Left renal pelvis (tissue), 4 donors: ENCODE data around the gene PURB. TPM values are rescaled to one million over a fixed set of nuclear protein-coding genes. Genes with fewer than 3 reads are reported as not detected.
A peak's percentile ranks its signal among the peaks of the same experiment; 100 is the strongest.
"Not testable (repeated sequence)": the region's sequence is repeated elsewhere in the genome, so short reads cannot be mapped to it uniquely, and the experiment has no call there.

Experiments used
- DNase-seq, 4 donors: peaks; one replicate each; pipeline ENCODE4 v3.0.0-alpha.2; 2013; ENCODE audit warnings: low read depth in 4 of 4, low spot score in 3 of 4
- polyA plus RNA-seq, 4 donors: library from polyadenylated mRNA; unstranded; fragments of 120-200 nt; gene quantifications; one replicate each; pipeline ENCODE4 v1.2.1, GENCODE V29; 2013; ENCODE audit not compliant: insufficient read length in 4 of 4

PURB gene
- 10 to 100 TPM; 28.4 to 36.4 (median 33.2) TPM for polyA plus RNA-seq

GRCh38 chr7:44885394-44886317 lies at the start of gene PURB:
TSS of gene PURB (minus strand) at chr7:44885530. CDS start at chr7:44885348, 182 bp downstream.
- peak; percentile 83 to 90 (median 88) for DNase-seq

GRCh38 chr7:44935016-44935415 lies 49.7 kb upstream of the PURB start:
- DNase-seq: no peak

GRCh38 chr7:44934510-44934909 lies 49.2 kb upstream of the PURB start:
- not testable (repeated sequence) for DNase-seq

GRCh38 chr7:44930921-44931320 lies 45.6 kb upstream of the PURB start:
- no peak for DNase-seq

- DNase-seq: no peak
Observed at GRCh38 chr7:44922351-44922694, 37.0 kb upstream of the PURB start.

- DNase-seq: peak in 2 of 4 donors; percentile 29 to 39
Observed at GRCh38 chr7:44921607-44922350, 36.4 kb upstream of the PURB start.

- no peak for DNase-seq
Observed at GRCh38 chr7:44920119-44920518, 34.8 kb upstream of the PURB start.

GRCh38 chr7:44918029-44918428 lies 32.7 kb upstream of the PURB start:
- no peak for DNase-seq

- DNase-seq: no peak
Observed at GRCh38 chr7:44917465-44917864, 32.1 kb upstream of the PURB start.

GRCh38 chr7:44914992-44915607 lies 29.8 kb upstream of the PURB start:
- no peak for DNase-seq

- peak in 3 of 4 donors; percentile 5 to 32 (median 22) for DNase-seq
Observed at GRCh38 chr7:44912775-44913347, 27.5 kb upstream of the PURB start.

- no peak for DNase-seq
Observed at GRCh38 chr7:44911911-44912310, 26.6 kb upstream of the PURB start.

- no peak for DNase-seq
Observed at GRCh38 chr7:44909596-44910389, 24.5 kb upstream of the PURB start.

GRCh38 chr7:44906965-44907364 lies 21.6 kb upstream of the PURB start:
- DNase-seq: no peak

- no peak for DNase-seq
Observed at GRCh38 chr7:44905002-44905635, 19.8 kb upstream of the PURB start.

GRCh38 chr7:44899443-44899842 lies 14.1 kb upstream of the PURB start:
- no peak for DNase-seq

- DNase-seq: no peak
Observed at GRCh38 chr7:44898039-44898438, 12.7 kb upstream of the PURB start.

- no peak for DNase-seq
Observed at GRCh38 chr7:44897309-44897708, 12.0 kb upstream of the PURB start.

GRCh38 chr7:44894888-44895580 lies 9.7 kb upstream of the PURB start:
- no peak for DNase-seq
